WTC11 (cell line): Measurements from ENCODE around the gene ENTPD6. TPM values are rescaled to one million over a fixed set of nuclear protein-coding genes. Genes with fewer than 3 reads are reported as not detected.

Source experiments
- ATAC-seq: fragments of 200-7000 bp; cut with Tn5 transposase; 2 replicates; pipeline ENCODE4 v1.10.0; 2021; ENCODE audit warnings: mild to moderate bottlenecking, moderate library complexity
- CTCF ChIA-PET: fragments of 300-600 bp; sonication (Branson Sonifier 250); formaldehyde crosslinking; loops from one replicate; lab custom pipeline; 2021; ENCODE audit warnings: antibody characterized with exemption; lab: Charles Lee
- POLR2A ChIA-PET: fragments of 350-600 bp; sonication (Branson Sonifier 250); formaldehyde crosslinking; loops from one replicate; lab custom pipeline; 2021; ENCODE audit warnings: antibody characterized with exemption; lab: Charles Lee
- DNase-seq: peaks from one replicate; pipeline ENCODE4 v3.0.0; 2021; ENCODE audit warnings: low spot score
- H3K27ac Mint-ChIP-seq: 2 replicates; pipeline ENCODE4 v1.8.0; 2021; ENCODE audit warnings: mixed read lengths
- H3K27me3 Mint-ChIP-seq: 2 replicates; pipeline ENCODE4 v1.8.0; 2021; ENCODE audit warnings: low read depth, mild to moderate bottlenecking, moderate library complexity, mixed read lengths
- H3K36me3 Mint-ChIP-seq: 2 replicates; pipeline ENCODE4 v1.8.0; 2021; ENCODE audit warnings: mixed read lengths
- H3K4me1 Mint-ChIP-seq: 2 replicates; pipeline ENCODE4 v1.8.0; 2022; ENCODE audit warnings: mixed read lengths
- H3K4me3 Mint-ChIP-seq: 2 replicates; pipeline ENCODE4 v1.8.0; 2021; ENCODE audit warnings: mild to moderate bottlenecking, moderate library complexity, mixed read lengths
- H3K9me3 Mint-ChIP-seq: 2 replicates; pipeline ENCODE4 v1.8.0; 2021; ENCODE audit warnings: mixed read lengths
- FOXJ3 ChIP-seq: sonication (generic); formaldehyde crosslinking; IDR thresholded peaks from 2 replicates; pipeline ENCODE4 v1.9.0; 2021; ENCODE audit warnings: missing genetic modification reagents, mild to moderate bottlenecking, borderline replicate concordance
- FOXK1 ChIP-seq: sonication (generic); formaldehyde crosslinking; IDR thresholded peaks from 2 replicates; pipeline ENCODE4 v1.8.0; 2022; ENCODE audit warnings: mild to moderate bottlenecking, moderate library complexity, missing genetic modification reagents
- IRF1 ChIP-seq: sonication (generic); formaldehyde crosslinking; IDR thresholded peaks from 2 replicates; pipeline ENCODE4 v1.8.0; 2023; ENCODE audit warnings: missing genetic modification reagents
- NFYB ChIP-seq: sonication (generic); formaldehyde crosslinking; conservative IDR thresholded peaks from 2 replicates; pipeline ENCODE4 v1.8.0; 2022; ENCODE audit warnings: low read depth, missing genetic modification reagents
- TEAD1 ChIP-seq: sonication (generic); formaldehyde crosslinking; IDR thresholded peaks from 2 replicates; pipeline ENCODE4 v1.8.0; 2022; ENCODE audit warnings: mild to moderate bottlenecking, missing genetic modification reagents
- TP53 ChIP-seq: sonication (generic); formaldehyde crosslinking; IDR thresholded peaks from 2 replicates; pipeline ENCODE4 v1.8.1; 2023; ENCODE audit warnings: mild to moderate bottlenecking, missing genetic modification reagents
- ZNF121 ChIP-seq: sonication (generic); formaldehyde crosslinking; IDR thresholded peaks from 2 replicates; pipeline ENCODE4 v1.8.0; 2023; ENCODE audit warnings: missing genetic modification reagents
- ZNF232 ChIP-seq: sonication (generic); formaldehyde crosslinking; IDR thresholded peaks from 2 replicates; pipeline ENCODE4 v1.8.0; 2022; ENCODE audit warnings: mild to moderate bottlenecking, missing genetic modification reagents
- ZNF263 ChIP-seq: sonication (generic); formaldehyde crosslinking; IDR thresholded peaks from 2 replicates; pipeline ENCODE4 v1.8.1; 2022; ENCODE audit warnings: low read depth, mild to moderate bottlenecking, moderate library complexity, missing genetic modification reagents
- ZNF425 ChIP-seq: fragments of 250-450 bp; sonication (Bioruptor Pico); conservative IDR thresholded peaks from 2 replicates; pipeline ENCODE4 v1.9.0; 2021; ENCODE audit warnings: mild to moderate bottlenecking
- ZSCAN18 ChIP-seq: fragments of 250-450 bp; sonication (Bioruptor Pico); IDR thresholded peaks from 2 replicates; pipeline ENCODE4 v2.1.2; 2022; ENCODE audit warnings: mild to moderate bottlenecking, moderate library complexity
- total RNA-seq: library from RNA; stranded (reverse); gene quantifications from 3 replicates; pipeline ENCODE4 v1.2.3, GENCODE V29; 2021
- TF ChIP-seq, protein P1 (sequence below): sonication (generic); formaldehyde crosslinking; IDR thresholded peaks from 2 replicates; pipeline ENCODE4 v1.8.1; 2022; ENCODE audit warnings: low read depth, missing genetic modification reagents, borderline replicate concordance
- TF ChIP-seq, protein P2 (sequence below): sonication (generic); formaldehyde crosslinking; IDR thresholded peaks from 2 replicates; pipeline ENCODE4 v1.8.0; 2022; ENCODE audit warnings: missing genetic modification reagents

Gene ENTPD6
- total RNA-seq, 1 experiment from 2014 or later, result 56.9 TPM

GRCh38 chr20:25218109-25218486 is 22.6 kb downstream of the ENTPD6 start (continued):
- TF ChIP-seq IRF1 (CRISPR knock-in tag), result no peak
- no peak for TF ChIP-seq NFYB (CRISPR knock-in tag)
- TF ChIP-seq ZNF263 (CRISPR knock-in tag), result no peak
- no peak for TF ChIP-seq ZNF425 (CRISPR knock-in tag)
- no peak for TF ChIP-seq ZNF232 (CRISPR knock-in tag)
- no peak for TF ChIP-seq FOXJ3 (CRISPR knock-in tag)
- TF ChIP-seq ZNF121 (CRISPR knock-in tag), result no peak
- no peak for TF ChIP-seq TEAD1 (CRISPR knock-in tag)

DNA sequence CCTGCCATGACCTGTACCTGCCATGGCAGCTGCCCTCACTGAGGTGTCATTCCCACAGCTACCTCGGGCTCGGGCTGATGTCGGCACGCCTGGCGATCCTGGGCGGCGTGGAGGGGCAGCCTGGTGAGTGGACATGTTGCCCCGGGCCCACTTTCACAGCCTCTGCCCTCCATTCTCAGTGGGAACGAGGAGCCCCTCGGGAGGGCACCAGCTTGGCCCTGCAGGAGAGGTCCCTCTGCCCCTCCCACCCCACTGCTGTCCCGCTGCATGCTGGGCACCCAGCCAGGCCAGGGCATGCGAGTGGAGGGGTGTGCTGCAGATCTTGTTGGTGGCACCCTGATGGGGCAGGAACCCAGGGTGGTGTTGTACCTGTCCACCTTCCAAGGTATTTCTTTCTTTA is 23.0 kb downstream of the ENTPD6 start:
- ATAC-seq (no peak), DNase-seq (no peak)
- Mint-ChIP-seq H3K27me3 (no peaks in the 10 kb centered on the region), H3K4me3 (no peak overlapping the region), H3K27ac (no peak overlapping the region), H3K9me3 (no peaks in the 10 kb centered on the region), H3K36me3 (peaks cover 2% of the 10 kb centered on the region), H3K4me1 (peaks cover 3% of the 10 kb centered on the region; the same call in 1 of the 2 replicates)
- TF ChIP-seq ZSCAN18 (no peak), FOXK1 (no peak)
- TF ChIP-seq, protein P1, sequence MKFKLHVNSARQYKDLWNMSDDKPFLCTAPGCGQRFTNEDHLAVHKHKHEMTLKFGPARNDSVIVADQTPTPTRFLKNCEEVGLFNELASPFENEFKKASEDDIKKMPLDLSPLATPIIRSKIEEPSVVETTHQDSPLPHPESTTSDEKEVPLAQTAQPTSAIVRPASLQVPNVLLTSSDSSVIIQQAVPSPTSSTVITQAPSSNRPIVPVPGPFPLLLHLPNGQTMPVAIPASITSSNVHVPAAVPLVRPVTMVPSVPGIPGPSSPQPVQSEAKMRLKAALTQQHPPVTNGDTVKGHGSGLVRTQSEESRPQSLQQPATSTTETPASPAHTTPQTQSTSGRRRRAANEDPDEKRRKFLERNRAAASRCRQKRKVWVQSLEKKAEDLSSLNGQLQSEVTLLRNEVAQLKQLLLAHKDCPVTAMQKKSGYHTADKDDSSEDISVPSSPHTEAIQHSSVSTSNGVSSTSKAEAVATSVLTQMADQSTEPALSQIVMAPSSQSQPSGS (CRISPR knock-in tag), result no peak
- TF ChIP-seq, protein P2, sequence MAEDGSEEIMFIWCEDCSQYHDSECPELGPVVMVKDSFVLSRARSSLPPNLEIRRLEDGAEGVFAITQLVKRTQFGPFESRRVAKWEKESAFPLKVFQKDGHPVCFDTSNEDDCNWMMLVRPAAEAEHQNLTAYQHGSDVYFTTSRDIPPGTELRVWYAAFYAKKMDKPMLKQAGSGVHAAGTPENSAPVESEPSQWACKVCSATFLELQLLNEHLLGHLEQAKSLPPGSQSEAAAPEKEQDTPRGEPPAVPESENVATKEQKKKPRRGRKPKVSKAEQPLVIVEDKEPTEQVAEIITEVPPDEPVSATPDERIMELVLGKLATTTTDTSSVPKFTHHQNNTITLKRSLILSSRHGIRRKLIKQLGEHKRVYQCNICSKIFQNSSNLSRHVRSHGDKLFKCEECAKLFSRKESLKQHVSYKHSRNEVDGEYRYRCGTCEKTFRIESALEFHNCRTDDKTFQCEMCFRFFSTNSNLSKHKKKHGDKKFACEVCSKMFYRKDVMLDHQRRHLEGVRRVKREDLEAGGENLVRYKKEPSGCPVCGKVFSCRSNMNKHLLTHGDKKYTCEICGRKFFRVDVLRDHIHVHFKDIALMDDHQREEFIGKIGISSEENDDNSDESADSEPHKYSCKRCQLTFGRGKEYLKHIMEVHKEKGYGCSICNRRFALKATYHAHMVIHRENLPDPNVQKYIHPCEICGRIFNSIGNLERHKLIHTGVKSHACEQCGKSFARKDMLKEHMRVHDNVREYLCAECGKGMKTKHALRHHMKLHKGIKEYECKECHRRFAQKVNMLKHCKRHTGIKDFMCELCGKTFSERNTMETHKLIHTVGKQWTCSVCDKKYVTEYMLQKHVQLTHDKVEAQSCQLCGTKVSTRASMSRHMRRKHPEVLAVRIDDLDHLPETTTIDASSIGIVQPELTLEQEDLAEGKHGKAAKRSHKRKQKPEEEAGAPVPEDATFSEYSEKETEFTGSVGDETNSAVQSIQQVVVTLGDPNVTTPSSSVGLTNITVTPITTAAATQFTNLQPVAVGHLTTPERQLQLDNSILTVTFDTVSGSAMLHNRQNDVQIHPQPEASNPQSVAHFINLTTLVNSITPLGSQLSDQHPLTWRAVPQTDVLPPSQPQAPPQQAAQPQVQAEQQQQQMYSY, result no peak
- CTCF ChIA-PET, result no interaction called here
- POLR2A ChIA-PET, result no interaction called here

- Mint-ChIP-seq H3K27ac (0 out of 2 replicates have a peak overlapping the region, but pooled peaks have one; percentile 65), H3K27me3 (no peaks in the 10 kb centered on the region), H3K36me3 (peaks cover 2% of the 10 kb centered on the region), H3K9me3 (no peaks in the 10 kb centered on the region)
- no peak for ATAC-seq
- no peak for TF ChIP-seq TP53
- TF ChIP-seq, all 79 proteins: peak for 0
- POLR2A ChIA-PET, result no interaction called here
- Mint-ChIP-seq H3K4me1 (peaks cover 3% of the 10 kb centered on the region; the same call in 1 of the 2 replicates), H3K4me3 (no peak overlapping the region)
- CTCF ChIA-PET, result no interaction called here
- no peak for DNase-seq
Measured at GRCh38 chr20:25219365-25219764, 23.9 kb downstream of the ENTPD6 start.
